Hematopoietic multipotent progenitor cell treated with erythropoietin and hydrocortisone succinate and interleukin-3 and kit ligand, for 6 days (in vitro differentiated cells): Measurements from ENCODE around the gene DAD1.
"Not testable (repeated sequence)": the region's sequence is repeated elsewhere in the genome, so short reads cannot be mapped to it uniquely, and the experiment has no call there.

Experiments
- DNase-seq: peaks from one replicate; pipeline ENCODE4 v3.0.0-alpha.2; 2015

The DAD1 gene

GRCh38 chr14:22589096-22589839, at the start of gene DAD1:
Gene DAD1 (minus strand): TSS chr14:22589224. CDS start chr14:22589157, 67 bp downstream.
- peak; percentile 100 for DNase-seq

DNA sequence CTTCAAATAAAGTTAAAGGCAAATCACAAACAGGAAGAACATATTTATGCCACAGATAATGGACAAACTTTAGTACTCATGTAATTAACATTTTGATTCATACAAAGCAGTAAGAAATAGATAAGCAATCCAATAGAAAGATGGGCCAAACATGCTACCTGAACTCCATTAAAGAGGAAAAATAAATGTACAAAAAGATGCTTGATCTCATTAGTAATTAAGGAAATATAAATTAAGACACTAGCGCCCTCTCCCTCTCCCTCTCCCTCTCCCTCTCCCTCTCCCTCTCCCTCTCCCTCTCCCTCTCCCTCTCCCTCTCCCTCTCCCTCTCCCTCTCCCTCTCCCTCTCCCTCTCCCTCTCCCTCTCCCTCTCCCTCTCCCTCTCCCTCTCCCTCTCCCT, 47.0 kb upstream of the DAD1 start:
- not testable (repeated sequence) for DNase-seq

- DNase-seq: no peak
Measured at GRCh38 chr14:22634233-22634900, 45.3 kb upstream of the DAD1 start.

- no peak for DNase-seq
Measured at GRCh38 chr14:22630486-22630885, 41.5 kb upstream of the DAD1 start.

GRCh38 chr14:22630066-22630465, 41.0 kb upstream of the DAD1 start:
- no peak for DNase-seq

DNA sequence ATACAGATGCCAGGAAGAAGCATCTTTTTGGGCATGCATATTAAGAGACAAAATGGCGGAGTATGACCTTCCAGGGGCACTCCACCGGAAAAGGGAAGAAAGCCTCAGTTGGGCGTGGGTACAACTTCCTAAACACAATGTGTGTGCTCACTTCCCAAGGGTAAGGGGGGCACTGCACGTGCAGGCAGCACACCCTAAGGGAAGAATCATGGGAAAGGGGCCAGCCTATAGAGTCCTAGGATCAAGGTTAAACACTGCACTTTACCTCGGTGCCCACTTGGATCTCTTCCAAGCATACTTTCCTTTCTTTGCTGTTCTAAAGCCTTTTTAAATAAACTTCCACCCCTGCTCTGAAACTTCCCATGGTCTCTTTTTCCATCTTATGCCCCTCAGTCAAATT, 40.3 kb upstream of the DAD1 start:
- DNase-seq: no peak

GRCh38 chr14:22627506-22628263, 38.7 kb upstream of the DAD1 start:
- no peak for DNase-seq

DNA sequence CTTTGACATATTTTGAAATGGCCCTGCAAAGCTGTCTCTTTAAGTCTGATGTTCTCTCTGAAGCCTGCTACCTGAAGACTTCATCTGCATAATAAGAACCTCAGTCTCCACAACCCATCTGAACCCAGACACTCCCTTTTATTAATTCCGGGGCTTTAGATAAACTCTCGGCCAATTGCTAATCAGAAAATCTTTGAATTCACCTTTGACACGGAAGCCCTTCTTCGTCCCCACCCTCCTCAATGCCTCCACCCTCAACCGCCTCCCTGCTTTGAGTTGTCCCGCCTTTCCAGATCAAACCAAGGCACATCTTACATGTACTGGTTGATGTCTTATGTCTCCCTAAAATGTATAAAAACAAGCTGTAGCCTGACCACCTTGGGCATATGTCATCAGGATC, 37.6 kb upstream of the DAD1 start:
- DNase-seq: peak; percentile 38

DNA sequence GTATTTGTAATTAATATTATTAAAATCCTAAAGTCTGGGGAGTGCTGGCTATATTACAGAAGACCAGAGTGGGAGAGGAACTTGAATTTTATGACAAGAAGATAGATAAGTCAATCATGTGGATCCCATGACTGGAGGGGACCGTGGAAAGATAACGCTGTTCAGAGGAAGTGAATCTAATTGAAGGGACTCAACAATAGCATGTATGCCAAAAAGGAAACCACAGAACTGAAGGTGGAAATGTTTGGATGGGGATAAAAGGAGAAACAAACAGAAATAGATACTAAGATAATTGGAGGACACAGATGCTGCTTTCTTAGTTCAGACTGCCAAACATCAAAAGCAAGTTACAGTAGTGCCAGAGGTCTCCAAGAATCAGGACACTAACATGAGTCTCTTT, 34.0 kb upstream of the DAD1 start:
- peak; percentile 65 for DNase-seq

DNA sequence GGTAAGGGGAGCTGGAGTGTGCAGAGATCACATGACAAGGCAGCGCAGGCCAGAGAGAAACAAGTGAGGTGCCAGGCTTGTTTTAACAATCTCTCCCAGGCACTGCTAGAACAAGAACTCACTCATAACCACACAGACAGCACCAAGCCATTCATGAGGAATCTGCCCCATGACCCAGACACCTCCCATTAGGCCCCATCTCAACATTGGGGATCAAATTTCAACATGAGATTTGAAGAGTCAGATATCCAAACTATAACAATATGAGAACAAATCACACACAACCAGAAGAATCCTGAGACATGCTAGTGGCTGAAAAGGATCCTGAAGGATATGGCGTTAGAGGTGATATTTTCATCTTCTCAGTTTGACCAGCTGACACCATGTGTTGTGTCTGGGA, 33.2 kb upstream of the DAD1 start:
- no peak for DNase-seq

GRCh38 chr14:22615765-22616164, 26.7 kb upstream of the DAD1 start:
- DNase-seq: not testable (repeated sequence)

DNA sequence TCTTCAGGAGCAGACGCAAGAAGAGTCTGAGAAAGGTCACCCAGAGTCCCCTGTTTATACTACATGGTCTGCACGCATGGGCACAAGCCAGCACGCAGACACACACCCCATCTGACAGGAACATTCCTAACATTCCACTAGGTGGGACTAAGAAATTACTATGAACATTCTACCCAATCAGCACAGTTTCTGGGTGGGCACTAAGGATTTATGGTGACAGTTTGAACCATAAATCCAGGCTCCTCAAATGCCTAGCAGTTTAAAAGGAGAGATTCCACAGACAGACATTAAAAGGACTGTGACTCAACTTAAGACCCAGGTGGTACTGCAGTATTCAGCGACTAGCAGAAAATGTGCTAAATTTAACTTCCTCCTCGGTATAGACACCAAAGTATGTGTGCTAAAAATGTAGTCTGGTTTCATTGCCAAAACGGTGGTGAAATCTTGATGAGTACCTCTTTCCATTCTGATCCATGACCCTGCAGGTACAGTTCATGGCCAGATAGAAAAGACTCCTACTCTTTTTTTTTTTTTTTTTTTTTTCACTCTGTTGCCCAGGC, 25.3 kb upstream of the DAD1 start:
- no peak for DNase-seq

GRCh38 chr14:22613736-22614239, 24.8 kb upstream of the DAD1 start:
- DNase-seq: no peak

DNA sequence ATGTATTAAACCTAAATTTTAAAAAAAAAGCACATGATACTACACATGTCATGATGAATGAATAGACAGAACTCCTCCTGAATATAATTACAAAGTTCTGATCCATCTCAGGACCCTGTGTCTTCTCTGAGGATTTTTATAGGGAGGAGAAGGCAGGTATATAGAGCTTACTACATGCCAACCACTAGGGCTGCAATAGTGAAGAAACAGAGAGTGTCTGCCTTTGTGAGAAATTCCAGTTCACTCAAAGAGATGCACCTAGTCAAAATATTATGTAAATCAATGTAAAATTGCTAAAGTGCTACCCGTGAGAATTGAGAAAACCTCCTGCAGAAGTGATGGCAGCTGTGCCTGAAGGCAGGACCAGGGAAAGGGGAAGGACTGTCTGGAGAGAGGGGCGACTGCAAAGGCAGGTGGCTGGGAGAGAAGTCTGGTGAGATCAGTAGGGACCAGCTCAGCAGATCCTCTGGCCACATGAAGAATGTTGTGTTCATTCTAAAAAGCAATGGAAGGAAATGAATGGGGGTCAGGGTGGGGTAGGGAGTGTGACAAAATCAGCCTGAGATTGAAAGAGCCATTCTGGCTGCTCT, 24.2 kb upstream of the DAD1 start:
- DNase-seq: no peak

GRCh38 chr14:22610931-22611330, 21.9 kb upstream of the DAD1 start:
- DNase-seq: no peak

DNA sequence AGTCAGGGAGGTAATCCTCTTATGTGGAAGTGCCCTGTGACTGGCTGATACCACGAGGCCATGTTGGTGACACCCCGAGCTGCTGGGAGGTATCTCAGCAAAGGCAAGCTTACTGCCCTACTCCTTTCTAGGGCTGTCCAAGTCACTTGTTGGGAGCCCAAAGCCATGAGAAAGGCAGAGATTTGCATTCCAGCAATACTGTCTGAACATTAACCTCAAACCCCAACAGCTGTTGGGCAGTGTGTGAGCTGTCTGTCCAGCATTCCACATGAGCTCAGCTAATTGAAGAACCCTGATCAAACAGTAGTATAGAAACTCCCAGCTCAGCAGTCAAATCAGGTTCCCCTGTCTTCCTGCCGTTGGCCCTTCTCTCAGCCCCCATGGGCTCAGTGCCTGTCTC, 18.3 kb upstream of the DAD1 start:
- DNase-seq: no peak

DNA sequence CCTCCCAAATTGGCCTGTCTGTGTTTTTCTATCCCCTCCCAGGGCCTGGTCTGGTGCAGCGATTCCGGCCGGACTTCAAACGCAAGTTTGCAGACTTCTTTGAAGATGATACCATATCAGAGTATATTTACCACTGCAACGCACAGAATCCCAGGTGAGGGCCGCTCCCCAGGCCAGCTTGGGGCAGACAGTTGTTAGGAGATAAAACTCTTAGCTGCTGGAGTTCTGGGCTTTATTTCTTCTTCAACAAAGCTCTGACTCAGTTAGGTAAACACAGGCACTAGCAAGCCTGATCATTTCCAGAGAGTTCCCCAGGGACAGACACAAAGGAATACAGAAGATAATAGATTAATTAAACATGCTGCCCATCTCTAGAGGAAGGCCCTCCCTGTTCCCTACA, 17.4 kb upstream of the DAD1 start:
- DNase-seq: no peak

- DNase-seq: no peak
Measured at GRCh38 chr14:22602862-22603261, 13.8 kb upstream of the DAD1 start.

- no peak for DNase-seq
Measured at GRCh38 chr14:22601996-22602395, 13.0 kb upstream of the DAD1 start.

DNA sequence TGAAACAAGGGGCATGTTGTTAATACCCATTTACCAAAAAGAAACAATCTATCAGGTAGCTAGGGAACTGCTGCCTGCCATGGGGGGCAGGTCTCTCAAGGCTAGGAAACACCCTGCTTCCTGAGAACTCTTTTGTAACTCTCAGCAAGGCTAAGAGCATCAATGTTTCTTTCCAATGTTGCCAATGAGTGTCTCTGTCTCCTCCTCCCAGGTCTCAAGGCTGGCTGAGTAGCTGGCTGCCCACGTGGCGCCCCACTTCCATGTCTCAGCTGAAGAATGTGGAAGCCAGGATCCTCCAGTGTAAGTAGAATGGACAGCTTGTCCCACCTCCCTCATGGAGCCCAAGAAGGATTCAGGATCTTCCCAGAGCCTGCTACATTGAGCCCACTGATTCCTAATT, 12.4 kb upstream of the DAD1 start:
- no peak for DNase-seq

DNA sequence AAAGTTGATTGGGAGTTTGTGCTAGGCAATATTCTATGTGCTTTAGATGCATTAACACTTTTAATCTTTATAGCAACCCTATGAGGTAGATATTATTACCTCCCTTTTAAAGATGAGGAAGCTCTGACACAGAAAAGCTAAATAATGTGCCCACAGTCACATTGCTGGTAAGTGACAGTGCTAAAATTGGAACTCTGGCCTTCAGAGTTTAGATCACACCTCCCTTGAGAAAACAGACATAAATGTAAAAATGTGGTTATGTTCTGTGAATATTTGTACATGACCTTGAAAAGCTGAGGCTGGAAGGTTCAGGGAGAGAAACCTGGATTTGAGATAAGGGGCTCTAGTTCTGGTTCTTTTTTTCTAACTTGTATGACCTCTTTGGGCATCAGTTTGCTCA, 11.0 kb upstream of the DAD1 start:
- no peak for DNase-seq

GRCh38 chr14:22599349-22599748, 10.3 kb upstream of the DAD1 start:
- no peak for DNase-seq

DNA sequence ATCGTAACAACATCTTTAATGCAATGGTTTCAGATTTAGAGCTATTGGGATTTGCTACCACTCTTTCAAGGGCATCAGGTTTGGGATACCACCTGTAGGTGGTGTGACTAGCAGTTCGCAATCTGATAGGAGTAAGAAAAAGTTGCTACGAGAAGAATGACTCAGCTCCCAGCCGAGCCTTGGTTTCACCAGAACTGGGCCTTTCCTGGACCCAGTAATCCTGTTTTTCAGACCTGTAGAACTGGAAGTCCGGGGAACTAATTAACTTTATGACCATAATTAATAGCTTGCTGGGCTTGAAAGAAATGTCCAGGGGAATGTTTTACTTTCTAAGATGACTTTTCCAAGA, 9.8 kb upstream of the DAD1 start:
- peak; percentile 58 for DNase-seq
